HG03571 (cell line): ENCODE results near the gene PLXND1.
A peak's percentile ranks its signal among the peaks of the same experiment; 100 is the strongest.

Experiments
- ATAC-seq: cut with Tn5 transposase; IDR thresholded peaks from one replicate; pipeline ENCODE4 v1.9.1; 2021; ENCODE audit not compliant: unreplicated experiment

Gene PLXND1

DNA sequence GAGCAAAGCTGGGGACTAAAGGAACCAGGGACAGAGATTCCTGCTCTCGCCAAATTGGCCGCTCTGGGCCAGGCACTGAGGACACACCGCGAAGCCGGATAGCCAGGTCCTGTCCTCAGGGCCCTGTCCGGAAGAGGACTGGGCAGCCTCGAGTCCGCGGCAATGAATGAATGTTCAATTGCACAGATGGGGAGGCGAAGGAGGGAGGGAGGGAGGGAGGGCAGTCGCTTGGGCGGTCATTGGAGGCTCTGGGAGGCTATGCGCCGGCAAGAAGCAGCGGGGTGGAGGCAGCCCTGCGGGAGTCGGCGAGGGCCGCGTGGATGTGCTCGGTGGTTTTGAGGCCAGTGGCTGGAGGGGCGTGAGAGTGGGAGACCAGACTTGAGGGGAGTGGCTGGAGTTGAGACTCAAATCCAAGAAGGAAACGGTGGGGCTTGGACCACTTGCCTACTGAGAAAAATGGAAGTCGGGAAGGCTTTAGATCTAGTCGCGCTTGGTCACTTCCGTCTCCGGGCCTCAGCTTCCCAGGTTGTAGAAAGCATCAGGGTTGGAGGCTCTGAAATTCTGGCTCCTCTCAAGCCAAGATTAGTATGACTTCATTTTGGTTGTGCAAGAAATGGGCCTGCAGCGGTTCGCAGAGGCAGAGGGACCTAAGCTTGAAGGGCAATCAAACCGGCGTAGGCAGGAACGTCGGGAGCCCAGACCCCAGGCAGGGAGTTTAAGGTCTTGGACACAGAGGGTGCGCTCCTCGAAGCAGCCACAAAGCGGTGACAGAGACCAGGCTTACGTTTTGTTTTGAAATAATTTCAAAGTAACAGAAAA is 21.1 kb upstream of the PLXND1 start:
- no peak for ATAC-seq

DNA sequence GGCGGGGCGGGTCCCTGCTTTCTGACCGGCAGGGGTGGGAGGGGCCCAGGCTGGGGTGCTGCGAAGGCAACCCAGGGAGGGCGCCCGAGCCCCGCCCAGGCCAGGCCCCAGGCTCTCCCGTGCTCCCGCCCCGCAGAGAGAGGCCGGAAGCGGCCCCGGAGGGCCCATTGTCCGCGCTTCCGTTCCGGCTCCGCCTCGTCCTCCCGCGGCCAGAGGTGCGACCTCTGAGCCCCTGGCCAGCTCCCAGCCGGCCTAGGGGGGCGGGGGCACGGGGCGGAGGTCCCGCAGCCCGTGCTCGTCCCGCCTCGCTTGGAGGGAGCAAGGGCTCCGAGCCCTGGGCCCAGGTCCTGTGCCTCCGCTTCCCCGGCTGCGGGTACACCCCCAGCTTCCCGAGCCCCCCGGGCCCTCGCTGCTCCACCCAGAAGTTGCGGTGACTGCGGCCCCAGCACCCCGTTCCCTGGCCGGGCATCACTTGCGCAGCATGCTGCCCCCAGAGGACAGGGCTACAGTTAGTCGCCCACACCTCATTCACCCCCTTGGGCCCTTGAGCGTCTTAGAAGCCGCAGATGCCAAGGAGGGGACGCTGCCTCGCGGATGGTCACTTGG is 20.4 kb upstream of the PLXND1 start:
- peak; percentile 96 for ATAC-seq

- ATAC-seq, result no peak
Measured at GRCh38 chr3:129625072-129625874, 18.8 kb upstream of the PLXND1 start.

DNA sequence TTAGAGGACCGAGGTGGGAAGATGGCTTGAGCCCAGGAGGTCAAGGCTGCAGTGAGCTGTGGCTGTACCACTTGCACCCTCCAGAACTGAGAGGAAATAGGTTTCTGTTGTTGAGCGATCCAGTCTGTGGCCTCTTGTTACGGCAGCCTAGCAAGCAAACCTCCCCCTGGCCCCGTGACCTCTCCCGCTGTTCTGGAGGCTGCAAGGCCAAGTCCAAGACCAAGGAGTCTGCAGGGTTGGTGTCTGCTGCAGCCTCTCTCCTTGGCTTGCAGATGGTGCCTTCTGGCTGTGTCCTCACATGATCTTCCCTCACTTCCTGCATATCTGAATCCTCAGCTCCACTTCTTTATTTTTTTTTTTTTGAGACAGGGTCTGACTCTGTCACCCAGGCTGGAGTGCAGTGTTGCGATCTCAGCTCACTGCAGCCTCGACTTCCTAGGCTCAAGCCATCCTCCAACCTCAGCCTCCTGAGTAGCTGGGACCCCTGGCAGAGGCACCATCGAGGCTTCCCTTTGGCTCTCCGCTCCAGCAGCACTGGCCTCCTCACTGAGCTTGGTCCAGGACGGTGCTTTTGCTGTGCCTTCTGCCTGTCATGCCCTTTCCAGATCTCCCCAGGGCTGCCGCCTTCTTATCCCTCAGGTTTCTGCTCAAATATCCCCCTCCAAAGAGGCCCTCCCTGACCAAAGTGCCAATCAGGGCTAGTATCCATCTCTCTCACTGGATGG is 18.0 kb upstream of the PLXND1 start:
- no peak for ATAC-seq

DNA sequence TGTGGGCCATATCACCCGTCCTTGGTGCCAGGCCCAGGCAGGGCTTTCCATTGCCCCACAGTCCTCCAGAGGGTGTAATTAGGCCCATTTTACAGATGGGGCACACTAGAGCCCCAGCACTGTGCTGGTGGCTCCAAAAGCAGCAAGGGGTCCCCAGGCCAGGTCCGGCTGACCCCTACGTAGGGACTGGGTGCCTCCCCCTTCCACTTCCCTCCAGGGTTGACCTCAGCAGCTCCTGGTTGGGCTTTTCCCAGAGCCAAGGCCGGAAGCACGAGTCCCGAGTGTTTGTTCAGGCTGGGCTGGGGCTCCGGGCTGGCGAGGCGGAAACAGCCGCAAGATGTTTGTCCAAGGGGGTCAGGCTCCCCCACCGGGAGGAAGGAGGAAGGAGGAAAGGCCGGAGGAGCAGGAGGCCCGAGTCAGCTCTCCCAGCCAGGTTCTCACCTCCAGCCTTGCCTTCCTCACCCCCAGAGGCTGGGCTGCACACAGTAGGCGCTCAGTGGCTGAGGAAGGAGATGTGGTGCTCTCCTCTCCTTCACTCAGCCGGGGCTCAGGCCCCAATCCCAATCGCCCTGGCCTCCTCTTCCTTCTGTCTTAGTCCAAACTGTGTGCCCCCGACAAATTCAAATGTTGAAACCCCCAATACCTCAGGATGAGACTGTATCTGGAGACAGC is 17.1 kb upstream of the PLXND1 start:
- ATAC-seq, result no peak

DNA sequence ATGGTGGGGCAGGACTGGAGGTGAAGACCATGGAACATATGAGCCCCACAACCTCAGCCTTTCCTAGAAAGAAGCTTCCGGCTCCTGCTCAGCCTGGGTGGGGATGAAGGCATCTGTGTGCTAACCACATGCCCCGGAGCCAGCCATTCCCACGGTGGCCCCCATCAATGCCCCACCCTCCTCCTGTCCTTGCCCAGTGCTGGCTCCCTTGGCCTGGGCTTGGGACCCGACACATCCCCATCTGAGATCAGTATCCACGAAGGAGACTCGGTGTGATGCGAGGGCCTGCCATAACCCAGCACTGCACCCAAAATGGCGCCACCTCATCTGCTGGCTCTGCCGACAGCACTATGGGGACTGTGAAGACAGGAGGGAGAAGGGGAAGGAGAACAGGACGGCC is 16.5 kb upstream of the PLXND1 start:
- no peak for ATAC-seq

DNA sequence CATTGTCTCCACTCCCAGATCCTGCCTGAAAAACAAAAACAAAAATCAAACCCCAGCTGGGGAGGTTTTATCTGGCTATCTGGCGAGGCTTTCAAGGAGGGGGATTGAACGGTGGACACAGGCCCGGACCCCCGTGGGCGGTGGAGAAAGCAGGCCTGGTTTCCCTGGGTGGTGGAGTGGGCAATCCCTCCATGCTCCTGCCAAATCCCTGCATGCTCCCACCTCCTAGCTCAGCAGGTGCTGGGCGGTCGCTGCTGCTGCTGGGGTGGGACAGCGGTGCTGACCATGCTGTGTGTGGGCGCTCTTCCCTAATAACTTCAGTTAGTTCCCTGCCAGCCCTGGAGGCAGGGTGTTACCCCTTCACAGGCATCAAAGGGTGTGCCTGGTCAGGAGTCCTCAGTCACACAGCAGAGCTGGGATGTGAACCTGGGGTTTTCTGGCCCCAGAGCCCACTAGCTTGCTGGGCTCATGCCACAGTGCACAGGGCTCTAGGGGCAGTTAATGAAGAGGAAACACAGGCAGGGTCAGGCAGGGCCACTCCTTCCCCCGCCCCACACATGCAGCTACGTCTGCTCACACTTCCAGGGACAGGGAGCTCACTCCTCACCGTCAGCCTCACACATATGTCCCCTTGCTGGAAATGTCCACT is 15.9 kb upstream of the PLXND1 start:
- ATAC-seq, result no peak

- no peak for ATAC-seq
Measured at GRCh38 chr3:129621626-129622225, 15.2 kb upstream of the PLXND1 start.

DNA sequence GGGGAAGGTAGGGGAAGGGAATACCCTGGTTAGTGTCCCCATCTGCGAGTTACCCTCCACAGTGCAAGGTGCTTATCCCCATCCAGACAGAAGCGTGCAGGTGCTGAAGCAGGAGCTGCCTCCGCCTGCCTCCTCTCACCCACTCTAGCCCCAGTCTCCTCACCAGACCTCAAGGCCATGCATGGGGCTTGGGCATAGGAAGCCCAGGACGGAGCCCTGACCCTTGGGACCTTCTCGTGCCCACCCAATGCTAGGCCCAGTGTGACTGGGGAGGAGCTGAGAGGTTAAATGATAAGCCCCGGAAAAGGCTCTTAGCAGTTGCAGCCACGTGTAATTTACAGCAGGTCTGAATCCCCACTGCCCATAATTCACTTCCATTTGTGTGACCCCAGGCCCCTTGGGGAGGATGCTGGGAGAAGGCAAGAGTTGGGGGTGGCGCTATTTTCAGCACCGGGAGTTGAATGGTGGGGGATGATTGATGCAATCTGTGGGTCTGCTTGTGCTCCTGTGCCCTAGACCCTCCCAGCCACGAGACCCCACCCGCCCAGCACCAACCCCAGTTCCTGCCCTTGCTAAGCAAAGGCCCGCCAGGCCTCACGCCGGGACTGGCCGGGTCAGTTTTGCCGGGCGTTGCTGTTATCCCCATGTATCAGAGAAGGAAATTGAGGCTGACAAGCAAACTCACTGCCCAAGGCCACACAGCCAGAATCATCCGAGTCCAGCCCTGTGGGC is 14.5 kb upstream of the PLXND1 start:
- no peak for ATAC-seq

- ATAC-seq, result no peak
Measured at GRCh38 chr3:129619726-129620162, 13.3 kb upstream of the PLXND1 start.

DNA sequence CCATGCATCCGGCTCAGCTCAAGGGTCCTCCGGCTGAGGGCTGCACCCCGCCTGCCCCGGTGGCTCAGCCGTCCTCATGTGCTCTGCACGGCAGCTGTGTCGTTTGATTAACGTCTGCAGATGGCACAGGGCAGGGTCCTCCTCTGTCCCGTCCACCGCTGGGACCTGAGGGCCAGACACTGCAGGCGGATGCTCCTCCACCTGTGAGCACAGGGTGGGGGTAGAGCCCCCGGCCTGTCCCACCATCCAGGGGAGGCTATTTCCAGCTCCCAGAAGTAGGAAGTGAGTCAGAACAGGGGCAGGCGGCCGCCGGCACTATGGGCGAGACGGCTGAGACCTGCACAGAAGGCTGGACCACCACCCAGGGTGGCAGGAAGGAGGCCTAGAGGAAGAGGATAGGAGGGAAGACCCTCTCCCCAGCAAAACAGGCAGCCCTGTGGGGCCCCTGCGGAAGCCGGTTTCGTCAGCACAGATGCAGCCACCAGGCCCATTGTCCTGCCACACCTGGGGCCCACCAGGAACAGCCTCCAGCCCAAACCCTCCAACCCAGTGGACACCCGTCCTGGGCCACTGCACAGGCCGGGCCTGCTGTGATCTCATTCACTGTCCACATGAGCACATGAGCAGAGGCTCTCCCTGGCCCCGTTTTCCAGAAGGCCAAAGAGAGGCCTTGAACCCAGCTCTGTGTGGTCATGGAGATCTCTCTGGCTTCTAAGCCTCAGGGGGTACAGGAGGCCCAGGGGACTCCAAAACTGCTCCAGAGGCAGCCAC is 12.6 kb upstream of the PLXND1 start:
- no peak for ATAC-seq

- ATAC-seq, result no peak
Measured at GRCh38 chr3:129618186-129618820, 11.8 kb upstream of the PLXND1 start.

- no peak for ATAC-seq
Measured at GRCh38 chr3:129617381-129618185, 11.1 kb upstream of the PLXND1 start.

- no peak for ATAC-seq
Measured at GRCh38 chr3:129616713-129617112, 10.2 kb upstream of the PLXND1 start.

DNA sequence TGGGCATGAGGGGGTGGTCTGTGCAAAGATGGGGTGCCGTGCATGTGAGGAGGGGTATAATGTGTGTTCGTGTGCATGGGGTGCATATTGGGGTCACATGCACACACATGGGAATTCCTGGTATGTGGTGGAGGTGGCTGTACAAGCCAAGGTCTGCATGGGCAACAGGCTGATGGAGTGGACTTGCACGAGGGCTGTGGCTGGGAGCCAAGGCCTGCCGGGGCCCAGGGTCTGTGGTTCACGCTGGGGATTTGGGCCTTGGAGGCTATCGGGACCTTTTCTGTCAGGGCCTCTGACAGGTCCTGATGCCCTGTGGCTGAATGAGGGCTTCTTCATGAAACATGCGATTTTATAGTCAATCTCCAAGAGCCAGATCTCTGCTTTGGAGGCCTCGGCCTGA is 9.8 kb upstream of the PLXND1 start:
- ATAC-seq, result no peak

- no peak for ATAC-seq
Measured at GRCh38 chr3:129615751-129616281, 9.3 kb upstream of the PLXND1 start.

DNA sequence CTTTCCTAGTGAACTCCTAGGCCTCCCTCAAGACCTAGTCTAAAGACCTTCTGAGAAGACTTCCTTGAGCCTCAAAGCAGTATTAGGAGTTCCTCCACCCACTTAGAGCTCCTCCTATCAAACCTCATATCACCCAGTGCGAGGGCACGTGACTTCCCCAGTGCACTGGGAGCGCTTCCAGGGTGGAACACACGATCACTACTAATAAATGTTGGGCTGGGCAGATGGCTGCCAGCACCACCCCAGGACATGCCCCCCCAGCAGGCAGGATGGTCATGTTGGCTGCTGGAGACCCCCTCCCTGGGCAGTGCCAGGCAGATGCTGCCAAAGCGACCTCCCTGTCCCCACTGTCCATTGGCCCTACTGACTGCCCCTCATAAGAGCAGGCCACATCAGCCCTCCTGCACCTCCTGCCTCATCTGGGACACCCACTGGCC is 8.5 kb upstream of the PLXND1 start:
- no peak for ATAC-seq
